NB4 (cell line): Measurements from ENCODE around the gene NOX4.

Experiments
- CTCF ChIP-seq: IDR thresholded peaks from one replicate; pipeline ENCODE4 v1.5.1; 2012; ENCODE audit warnings: low read depth, low read length
- MAX ChIP-seq: IDR thresholded peaks from 2 replicates; pipeline ENCODE4 v1.6.1; 2011; ENCODE audit warnings: low read depth, low read length
- MYC ChIP-seq: IDR thresholded peaks from 2 replicates; pipeline ENCODE4 v1.6.1; 2011; ENCODE audit warnings: low read depth, low read length
- POLR2A ChIP-seq: IDR thresholded peaks from 2 replicates; pipeline ENCODE4 v1.6.1; 2011; ENCODE audit warnings: mild to moderate bottlenecking; ENCODE audit not compliant: insufficient read length; ENCODE audit errors: extremely low read depth

- TF ChIP-seq CTCF: no peak
- no peak for TF ChIP-seq MYC
- no peak for TF ChIP-seq POLR2A
- no peak for TF ChIP-seq MAX
These were observed 163.3 kb downstream of the NOX4 start for GRCh38 chr11:89327885-89328284.
